Right cardiac atrium (tissue), 5 donors: ENCODE measurements around the gene EN1. TPM values are rescaled to one million over a fixed set of nuclear protein-coding genes. Genes with fewer than 3 reads are reported as not detected.

ENCODE experiments used
- ATAC-seq, 2 donors: fragments of 200-7000 bp; cut with Tn5 transposase; one replicate each; pipeline versions ENCODE4 v1.8.0 to v1.9.1; 2020; ENCODE audit warnings: moderate library complexity in 2 of 2, mild to moderate bottlenecking in 1 of 2
- DNase-seq, 3 donors: peaks; one replicate each; pipeline ENCODE4 v3.0.0-alpha.2; 2020
- H3K27ac ChIP-seq: one replicate; pipeline ENCODE4 v1.5.1; 2013; ENCODE audit warnings: mild to moderate bottlenecking, low read length, control low read depth, moderate library complexity
- H3K27me3 ChIP-seq: one replicate; pipeline ENCODE4 v1.6.1; 2013; ENCODE audit not compliant: control insufficient read depth, insufficient read depth
- H3K4me1 ChIP-seq: one replicate; pipeline ENCODE4 v1.6.1; 2013; ENCODE audit warnings: low read length; ENCODE audit not compliant: control insufficient read depth, insufficient read depth
- H3K4me3 ChIP-seq: one replicate; pipeline ENCODE4 v1.5.1; 2013; ENCODE audit warnings: low read length, control low read depth
- H3K9me3 ChIP-seq: one replicate; pipeline ENCODE4 v1.6.1; 2013; ENCODE audit warnings: low read length; ENCODE audit not compliant: control insufficient read depth
- WGBS: extraction: QIAGEN DNeasy Blood & Tissue Kit; methylation state at CpG from one replicate; pipeline ENCODE4 v1.1.7; 2013; 5-methylcytosine and 5-hydroxymethylcytosine counted together
- intact Hi-C, 4 donors: fragments of 100-400 bp; cut with DNase I; formaldehyde crosslinking; loops; one replicate each; pipeline versions ENCODE4 v1.11.0 to v1.14.0; 2022 to 2023
- polyA plus RNA-seq: library from polyadenylated mRNA; stranded (reverse); fragments of 200-250 nt; gene quantifications from one replicate; pipeline ENCODE4 v1.2.3, GENCODE V29; 2013
- total RNA-seq, 4 donors: library from RNA; stranded (reverse); fragmentation: NEBNext Ultra II Directional; extraction: Animal tissue kit (Norgen Biotek cat#: 25700); gene quantifications; one replicate each; pipeline ENCODE4 v1.2.1, GENCODE V29; 2021
- donor health status: healthy with polysubstance abuse.
- donor health status: DM: no; HTN: yes; CAD: no.
- donor health status: DM: no; HTN: no; CAD: no.
- donor health status: DM: no; HTN: yes; CAD: no; lungs with severe emphysema.
- donor health status: DM: yes; HTN: yes; CAD: no.

EN1 gene
- total and polyA plus RNA-seq, 5 donors: not detected

DNA sequence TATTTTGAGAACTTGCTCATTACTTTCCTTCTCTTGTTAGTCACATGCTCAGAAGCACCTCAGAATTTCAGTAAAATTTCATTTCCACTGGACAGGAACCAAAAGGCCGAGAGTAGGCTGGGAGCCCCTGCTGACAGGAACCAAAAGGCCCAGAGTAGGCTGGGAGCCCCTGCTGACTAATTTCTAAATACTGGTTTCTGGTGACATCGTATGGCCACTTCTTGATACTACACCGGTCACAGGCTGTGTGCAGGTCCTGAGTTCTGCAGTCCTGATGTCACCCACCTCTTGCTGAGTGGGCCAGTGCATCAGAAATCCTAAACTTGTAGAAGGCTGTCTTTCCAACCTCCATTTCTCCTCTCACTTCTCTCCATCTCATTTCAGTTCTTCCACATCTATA, 17.7 kb upstream of the EN1 start:
- intact Hi-C loops: no loop called here
- peak; percentile 78 to 79 for ATAC-seq

DNA sequence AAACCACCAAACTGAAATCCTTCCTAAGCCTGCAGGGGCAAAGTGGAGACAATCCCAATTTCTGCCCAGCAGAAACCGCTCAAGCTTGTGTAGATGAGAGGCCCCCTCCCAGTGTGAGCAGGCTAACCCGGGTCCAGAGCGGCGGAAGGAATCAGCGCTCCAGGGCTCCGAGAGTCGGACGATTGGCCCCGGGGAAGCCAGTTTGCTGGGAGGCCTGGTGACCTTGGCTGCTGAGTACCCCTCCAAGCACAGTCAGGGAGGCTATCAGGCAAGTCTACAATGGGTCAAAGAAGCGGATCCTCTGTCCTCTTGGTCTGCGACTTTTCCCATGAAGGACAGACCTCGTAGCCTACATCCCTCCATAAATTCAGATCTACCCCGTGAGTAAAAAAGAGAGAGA, 16.8 kb upstream of the EN1 start:
- Histone ChIP-seq H3K9me3 (no peaks in the 10 kb centered on the region), H3K27ac (no peak overlapping the region), H3K4me1 (no peaks in the 10 kb centered on the region), H3K27me3 (no peaks in the 10 kb centered on the region), H3K4me3 (no peak overlapping the region)
- 79% methylated on average over 13 of the region's 13 CpGs for WGBS
- intact Hi-C loops: no loop called here
- no peak for DNase-seq
- no peak for ATAC-seq

More for the DNA sequence above, 17.7 kb upstream of the EN1 start:
- no peaks in the 10 kb centered on the region for H3K27me3 ChIP-seq
- DNase-seq: no peak
- 5% methylated on average over 3 of the region's 3 CpGs for WGBS
- no peak overlapping the region for H3K4me3 ChIP-seq
- H3K9me3 ChIP-seq: no peaks in the 10 kb centered on the region
- H3K27ac ChIP-seq: no peak overlapping the region
- H3K4me1 ChIP-seq: no peaks in the 10 kb centered on the region

GRCh38 chr2:118861731-118862130, 14.3 kb upstream of the EN1 start:
- Histone ChIP-seq H3K4me3 (no peak overlapping the region), H3K27me3 (no peaks in the 10 kb centered on the region), H3K27ac (no peak overlapping the region), H3K9me3 (no peaks in the 10 kb centered on the region), H3K4me1 (no peaks in the 10 kb centered on the region)
- DNase-seq: no peak
- WGBS: 56% methylated on average over 1 of the region's 1 CpG
- ATAC-seq: no peak
- intact Hi-C loops: no loop called here

GRCh38 chr2:118861242-118861641, 13.8 kb upstream of the EN1 start:
- Histone ChIP-seq H3K27ac (no peak overlapping the region), H3K27me3 (no peaks in the 10 kb centered on the region), H3K9me3 (no peaks in the 10 kb centered on the region), H3K4me1 (no peaks in the 10 kb centered on the region), H3K4me3 (no peak overlapping the region)
- DNase-seq: no peak
- 65% methylated on average over 7 of the region's 7 CpGs for WGBS
- intact Hi-C loops: no loop called here
- ATAC-seq: no peak

GRCh38 chr2:118860506-118860905, 13.1 kb upstream of the EN1 start:
- H3K9me3 ChIP-seq: no peaks in the 10 kb centered on the region
- H3K4me1 ChIP-seq: no peaks in the 10 kb centered on the region
- DNase-seq: no peak
- no peak overlapping the region for H3K4me3 ChIP-seq
- no peak overlapping the region for H3K27ac ChIP-seq
- intact Hi-C loops: no loop called here
- WGBS: 6% methylated on average over 5 of the region's 5 CpGs
- H3K27me3 ChIP-seq: no peaks in the 10 kb centered on the region
- ATAC-seq: no peak

DNA sequence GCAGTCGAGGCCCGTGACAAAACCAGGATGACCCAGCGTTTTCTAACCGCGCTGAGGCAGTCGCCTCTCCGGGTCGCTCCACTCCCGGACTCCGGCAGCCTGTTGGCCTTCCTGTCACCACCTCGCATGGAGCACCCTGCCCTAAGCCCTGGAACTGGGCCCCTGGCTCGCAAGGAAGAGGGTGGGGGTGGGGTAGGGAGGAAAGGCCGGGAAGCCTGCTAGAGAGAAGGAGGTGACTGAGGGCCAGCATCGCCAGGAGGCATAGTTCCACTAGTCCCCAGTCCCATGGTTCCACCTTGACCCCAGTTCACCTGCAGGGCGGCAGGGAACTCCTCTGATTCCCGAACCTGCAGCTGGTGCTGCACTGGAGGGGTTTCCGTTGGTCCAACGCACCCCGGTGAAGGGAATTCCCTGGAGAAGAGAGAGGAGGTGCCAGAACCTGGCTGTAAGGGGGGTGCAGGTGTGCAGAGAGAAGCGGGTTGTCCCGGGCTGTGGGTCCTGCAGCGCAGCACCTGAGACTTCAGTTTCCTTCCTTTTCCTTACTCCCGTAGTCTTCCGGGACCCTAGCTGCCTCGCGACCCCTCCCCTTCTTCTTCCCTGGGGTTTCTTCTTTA, 11.8 kb upstream of the EN1 start:
- DNase-seq: no peak
- intact Hi-C loops: loop anchor here (5.0 to 10.0 kb wide), 8 partner anchors 317 to 827 kb away; no protein-coding TSS in a partner anchor
- ATAC-seq: no peak
- no peaks in the 10 kb centered on the region for H3K9me3 ChIP-seq
- H3K4me1 ChIP-seq: no peaks in the 10 kb centered on the region
- H3K4me3 ChIP-seq: no peak overlapping the region
- H3K27ac ChIP-seq: no peak overlapping the region
- 3% methylated on average over 26 of the region's 26 CpGs for WGBS
- H3K27me3 ChIP-seq: no peaks in the 10 kb centered on the region

DNA sequence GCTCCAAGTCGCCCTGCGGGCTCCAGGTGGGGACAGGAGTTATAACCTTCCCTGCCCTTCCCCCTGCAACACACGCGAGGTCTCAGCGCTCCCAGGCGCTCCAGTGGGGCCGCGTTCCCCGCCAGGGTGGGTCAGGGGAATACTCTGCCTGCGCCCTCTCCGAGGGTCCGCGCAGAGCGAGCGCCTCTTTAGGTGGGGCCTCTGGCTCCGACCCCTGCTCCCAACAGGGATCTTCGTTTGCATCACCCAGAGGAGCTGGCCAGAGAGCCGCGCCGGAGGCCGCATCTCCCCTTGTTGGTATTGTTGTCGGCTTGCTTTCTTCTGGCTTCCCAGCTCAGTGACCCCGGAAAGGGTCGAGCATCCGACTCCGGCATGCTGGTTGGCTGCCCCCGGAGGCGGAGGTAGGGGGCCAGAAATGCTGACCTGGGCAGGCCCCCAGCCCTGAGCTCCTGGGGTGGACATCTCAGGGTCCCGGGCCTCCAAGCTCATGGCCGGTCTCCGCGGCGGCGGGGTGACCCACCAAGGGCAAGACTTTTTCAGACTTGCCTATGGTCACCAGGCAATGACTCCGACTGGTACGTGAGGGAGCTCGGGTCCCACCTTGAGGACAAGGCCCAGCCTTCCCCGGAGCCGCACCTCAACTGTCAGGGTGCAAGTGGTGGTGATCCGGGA, 11.2 kb upstream of the EN1 start:
- H3K27me3 ChIP-seq: no peaks in the 10 kb centered on the region
- intact Hi-C loops: loop anchor here (5.0 to 10.0 kb wide), 8 partner anchors 316 to 826 kb away; no protein-coding TSS in a partner anchor
- ATAC-seq (no peak), DNase-seq (no peak)
- no peak overlapping the region for H3K4me3 ChIP-seq
- H3K27ac ChIP-seq: no peak overlapping the region
- H3K4me1 ChIP-seq: no peaks in the 10 kb centered on the region
- no peaks in the 10 kb centered on the region for H3K9me3 ChIP-seq
- 3% methylated on average over 40 of the region's 40 CpGs for WGBS

DNA sequence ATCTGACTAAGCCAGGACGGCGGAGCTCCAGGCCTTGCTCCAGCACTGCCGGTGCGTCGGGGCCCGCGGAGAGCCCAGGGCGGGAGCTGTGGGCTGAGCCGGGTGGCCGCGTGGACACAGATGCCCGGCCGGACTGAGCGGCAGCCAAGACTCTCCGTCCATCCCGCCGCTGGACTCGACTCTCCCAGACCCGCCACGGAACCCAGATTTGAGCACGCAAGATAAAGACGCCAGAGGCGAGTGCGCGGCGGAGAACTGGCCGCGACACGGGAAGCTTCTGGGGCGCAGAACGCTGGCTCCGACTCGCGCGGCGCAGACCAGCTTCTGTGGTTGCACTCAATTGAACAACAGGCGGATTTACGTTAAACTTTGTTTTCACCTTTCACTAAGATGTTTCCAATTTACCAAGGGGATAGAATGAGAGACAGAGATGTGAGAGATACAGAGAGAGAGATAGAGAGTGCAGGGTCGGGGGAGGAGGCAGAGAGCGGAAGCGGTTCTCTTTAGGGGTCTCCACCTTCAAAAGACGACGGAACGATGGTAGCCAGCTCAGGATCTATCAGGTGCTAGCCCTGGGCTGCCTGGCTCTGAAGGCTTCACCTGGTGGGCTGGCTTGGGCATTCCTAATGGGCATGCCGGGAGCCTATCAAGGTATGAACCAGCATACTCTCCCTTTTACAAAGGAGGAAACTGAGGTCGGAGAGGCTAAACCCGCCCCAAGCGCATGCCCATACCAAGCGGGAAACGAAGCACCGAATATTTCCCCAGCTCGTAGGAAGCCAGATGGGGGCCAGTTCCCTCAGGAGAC, 10.4 kb upstream of the EN1 start:
- Histone ChIP-seq H3K27ac (no peak overlapping the region), H3K4me1 (no peaks in the 10 kb centered on the region), H3K27me3 (no peaks in the 10 kb centered on the region), H3K4me3 (no peak overlapping the region), H3K9me3 (no peaks in the 10 kb centered on the region)
- ATAC-seq (no peak), DNase-seq (no peak)
- WGBS: 2% methylated on average over 52 of the region's 52 CpGs
- intact Hi-C loops: loop anchor here (5.0 to 10.0 kb wide), 8 partner anchors 316 to 826 kb away; no protein-coding TSS in a partner anchor

DNA sequence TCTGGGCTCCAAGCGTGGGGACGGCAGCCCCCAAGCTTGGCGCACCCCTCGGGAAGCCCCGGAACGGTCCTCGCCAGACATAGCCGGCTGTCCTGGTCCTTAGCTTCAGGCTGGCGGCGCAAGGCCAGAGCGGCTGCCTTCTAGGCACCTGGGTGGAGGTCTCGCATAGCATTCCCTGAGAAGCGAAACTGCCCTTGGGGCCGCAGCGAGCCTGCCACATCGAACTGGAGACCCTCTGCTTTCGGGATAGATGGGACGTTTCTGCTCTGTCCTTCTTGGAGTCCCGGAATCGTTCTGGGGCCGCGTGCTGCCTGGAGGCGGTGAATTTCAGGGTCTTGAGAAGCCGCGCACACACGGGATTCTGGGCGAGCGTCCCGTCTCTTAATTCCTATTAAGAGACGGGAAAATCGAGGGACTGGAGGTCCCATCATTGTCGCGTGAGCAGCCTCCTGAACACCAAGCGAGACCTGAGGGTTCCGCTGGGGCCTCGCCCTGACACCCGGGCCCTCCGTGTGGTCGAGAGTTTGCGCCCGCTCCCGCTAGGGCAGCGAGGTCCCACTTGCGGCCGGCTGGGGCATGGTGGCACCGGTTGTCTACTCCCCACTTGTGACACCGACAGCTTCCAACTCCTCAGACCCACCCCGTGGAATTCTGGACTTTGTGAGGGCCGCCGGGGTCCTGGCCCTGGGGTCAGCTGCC, 9.7 kb upstream of the EN1 start:
- no peak for DNase-seq
- Histone ChIP-seq H3K4me1 (no peaks in the 10 kb centered on the region), H3K4me3 (no peak overlapping the region), H3K27ac (no peak overlapping the region), H3K27me3 (no peaks in the 10 kb centered on the region), H3K9me3 (no peaks in the 10 kb centered on the region)
- 3% methylated on average over 50 of the region's 50 CpGs for WGBS
- ATAC-seq: no peak
- intact Hi-C loops: loop anchor here (5.0 to 10.0 kb wide), 8 partner anchors 315 to 825 kb away; no protein-coding TSS in a partner anchor

- no peak for DNase-seq
- 5% methylated on average over 25 of the region's 25 CpGs for WGBS
- intact Hi-C loops: loop anchor here (5.0 to 10.0 kb wide), 8 partner anchors 314 to 824 kb away; no protein-coding TSS in a partner anchor
- Histone ChIP-seq H3K27ac (no peak overlapping the region), H3K4me3 (no peak overlapping the region), H3K27me3 (no peaks in the 10 kb centered on the region), H3K4me1 (no peaks in the 10 kb centered on the region), H3K9me3 (no peaks in the 10 kb centered on the region)
- no peak for ATAC-seq
These were observed 9.0 kb upstream of the EN1 start for GRCh38 chr2:118856330-118856977.
